Psoas muscle (tissue), 8 donors: Measurements from ENCODE around the gene SYNE2. TPM values are rescaled to one million over a fixed set of nuclear protein-coding genes. Genes with fewer than 3 reads are reported as not detected.
"Not testable (repeated sequence)": the region's sequence is repeated elsewhere in the genome, so short reads cannot be mapped to it uniquely, and the experiment has no call there.

Experiments used
- ATAC-seq, 4 donors: fragments of 200-7000 bp; cut with Tn5 transposase; one replicate each; pipeline ENCODE4 v1.9.1; 2020; ENCODE audit warnings: moderate library complexity in 3 of 4, mild to moderate bottlenecking in 2 of 4
- DNase-seq, 2 donors: peaks; one replicate each; pipeline ENCODE4 v3.0.0-alpha.2; 2020
- H3K27ac ChIP-seq: fragments of 200-600 bp; one replicate; pipeline ENCODE4 v1.8.0; 2022
- H3K27me3 ChIP-seq, 3 donors: fragments of 200-600 bp in 1 of 3; one replicate each; pipeline versions ENCODE4 v1.6.1 to v1.8.0; 2013 to 2022; ENCODE audit warnings: low read length in 2 of 3, mild to moderate bottlenecking in 2 of 3, moderate library complexity in 1 of 3; ENCODE audit not compliant: insufficient read depth in 3 of 3
- H3K36me3 ChIP-seq, 2 donors: fragments of 200-600 bp in 1 of 2; one replicate each; pipeline versions ENCODE4 v1.6.1 to v1.8.0; 2013 to 2022; ENCODE audit warnings: low read depth in 1 of 2, mild to moderate bottlenecking in 1 of 2, moderate library complexity in 1 of 2; ENCODE audit not compliant: insufficient read depth in 1 of 2
- H3K4me1 ChIP-seq: fragments of 200-600 bp; one replicate; pipeline ENCODE4 v1.8.0; 2022
- H3K4me3 ChIP-seq: fragments of 200-600 bp; one replicate; pipeline ENCODE4 v1.8.0; 2022; ENCODE audit warnings: mild to moderate bottlenecking
- H3K9me3 ChIP-seq: fragments of 200-600 bp; one replicate; pipeline ENCODE4 v1.8.0; 2022
- WGBS, 3 donors: extraction: QIAGEN DNeasy Blood & Tissue Kit; methylation state at CpG; one replicate each; pipeline versions ENCODE4 v1.1.6 to v1.1.7; 2013; 5-methylcytosine and 5-hydroxymethylcytosine counted together
- intact Hi-C, 2 donors: fragments of 100-400 bp; cut with DNase I; formaldehyde crosslinking; loops; one replicate each; pipeline versions ENCODE4 v1.11.0 to v1.14.2; 2022
- polyA plus RNA-seq, 3 donors: library from polyadenylated mRNA; stranded (reverse); fragments of 200-250 nt; gene quantifications; one replicate each; pipeline ENCODE4 v1.2.3, GENCODE V29; 2013
- total RNA-seq, 4 donors: library from RNA; stranded (reverse); fragmentation: NEBNext Ultra II Directional in 2 of 4; extraction: Animal tissue kit (Norgen Biotek cat#: 25700) in 2 of 4; gene quantifications; one replicate each; pipeline versions ENCODE4 v1.2.1 to v1.2.4, GENCODE V29; 2021 to 2023
- TF ChIP-seq, protein P1 (sequence below): fragments of 200-600 bp; IDR thresholded peaks from one replicate; pipeline ENCODE4 v1.8.0; 2022; ENCODE audit warnings: antibody characterized with exemption
- donor health status: healthy with polysubstance abuse.
- donor health status: DM: no; HTN: no; CAD: no; lungs with moderate emphysema.
- donor health status: Bipolar disorder and iron deficiency.
- donor health status: healthy.
- donor health status: DM: yes; HTN: yes; CAD: no.
- donor health status: DM: no; HTN: no; CAD: no.
- donor health status: DM: no; HTN: no; CAD: no.
- donor health status: DM: yes; HTN: yes; CAD: no.

Gene SYNE2
- total and polyA plus RNA-seq, 7 donors: 23.0 to 239 (median 150) TPM

- no peak overlapping the region for H3K27ac ChIP-seq
- no peak overlapping the region for H3K4me3 ChIP-seq
- H3K9me3 ChIP-seq: no peaks in the 10 kb centered on the region
- intact Hi-C loops: loop anchor here (10.0 kb wide), 2 partner anchors 109 to 269 kb away; partner anchors contain the start of gene ESR2 (in 1 of the 2)
- peaks cover 3 to 100% of the 10 kb centered on the region in 2 donors for H3K36me3 ChIP-seq
- TF ChIP-seq, protein P1, sequence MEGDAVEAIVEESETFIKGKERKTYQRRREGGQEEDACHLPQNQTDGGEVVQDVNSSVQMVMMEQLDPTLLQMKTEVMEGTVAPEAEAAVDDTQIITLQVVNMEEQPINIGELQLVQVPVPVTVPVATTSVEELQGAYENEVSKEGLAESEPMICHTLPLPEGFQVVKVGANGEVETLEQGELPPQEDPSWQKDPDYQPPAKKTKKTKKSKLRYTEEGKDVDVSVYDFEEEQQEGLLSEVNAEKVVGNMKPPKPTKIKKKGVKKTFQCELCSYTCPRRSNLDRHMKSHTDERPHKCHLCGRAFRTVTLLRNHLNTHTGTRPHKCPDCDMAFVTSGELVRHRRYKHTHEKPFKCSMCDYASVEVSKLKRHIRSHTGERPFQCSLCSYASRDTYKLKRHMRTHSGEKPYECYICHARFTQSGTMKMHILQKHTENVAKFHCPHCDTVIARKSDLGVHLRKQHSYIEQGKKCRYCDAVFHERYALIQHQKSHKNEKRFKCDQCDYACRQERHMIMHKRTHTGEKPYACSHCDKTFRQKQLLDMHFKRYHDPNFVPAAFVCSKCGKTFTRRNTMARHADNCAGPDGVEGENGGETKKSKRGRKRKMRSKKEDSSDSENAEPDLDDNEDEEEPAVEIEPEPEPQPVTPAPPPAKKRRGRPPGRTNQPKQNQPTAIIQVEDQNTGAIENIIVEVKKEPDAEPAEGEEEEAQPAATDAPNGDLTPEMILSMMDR: no peak
- H3K27me3 ChIP-seq: no peaks in the 10 kb centered on the region
- no peak for ATAC-seq
- WGBS, 3 donors: 83 to 89% (median 87%) methylated on average over 3 of the region's 3 CpGs
- no peaks in the 10 kb centered on the region for H3K4me1 ChIP-seq
- DNase-seq: no peak
These were observed 172.7 kb downstream of the SYNE2 start for GRCh38 chr14:64025479-64025878.

- Histone ChIP-seq H3K36me3 (peaks cover 3 to 100% of the 10 kb centered on the region in 2 donors), H3K27me3 (no peaks in the 10 kb centered on the region), H3K9me3 (no peaks in the 10 kb centered on the region), H3K4me3 (no peak overlapping the region), H3K4me1 (no peaks in the 10 kb centered on the region), H3K27ac (no peak overlapping the region)
- WGBS, 3 donors: 91 to 98% (median 95%) methylated on average over 2 of the region's 2 CpGs
- ATAC-seq: no peak
- no peak for DNase-seq
- intact Hi-C loops: loop anchor here (10.0 kb wide), 2 partner anchors 108 to 268 kb away; partner anchors contain the start of gene ESR2 (in 1 of the 2)
- TF ChIP-seq, protein P1: no peak
These were observed 173.8 kb downstream of the SYNE2 start for GRCh38 chr14:64026600-64026999.

DNA sequence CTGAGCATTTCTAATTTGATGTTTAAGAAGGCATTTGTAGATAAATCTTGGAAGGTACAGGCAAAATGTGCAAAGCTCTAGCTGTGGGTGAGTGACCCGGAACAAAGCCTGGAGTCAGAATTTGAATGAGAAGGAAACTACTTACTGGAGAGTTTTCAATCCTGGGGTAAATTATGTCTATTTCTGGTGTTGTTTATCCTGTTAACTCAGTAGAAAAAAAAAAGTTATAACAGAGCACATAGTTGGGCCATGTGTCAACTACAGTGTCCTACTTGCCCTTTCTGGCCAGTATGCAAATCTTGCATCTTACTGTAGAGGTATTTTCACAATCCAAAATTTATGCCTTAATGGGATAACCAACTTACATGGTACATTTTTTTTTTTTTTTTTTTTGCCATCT is 182.3 kb downstream of the SYNE2 start:
- Histone ChIP-seq H3K4me3 (no peak overlapping the region), H3K4me1 (no peaks in the 10 kb centered on the region), H3K36me3 (peaks cover 0 to 37% of the 10 kb centered on the region in 2 donors), H3K9me3 (no peaks in the 10 kb centered on the region), H3K27me3 (no peaks in the 10 kb centered on the region), H3K27ac (no peak overlapping the region)
- no peak for ATAC-seq
- intact Hi-C loops: no loop called here
- no peak for DNase-seq
- 88 to 99% (median 93%) methylated on average over 1 of the region's 1 CpG for WGBS, 3 donors
- TF ChIP-seq, protein P1: no peak

DNA sequence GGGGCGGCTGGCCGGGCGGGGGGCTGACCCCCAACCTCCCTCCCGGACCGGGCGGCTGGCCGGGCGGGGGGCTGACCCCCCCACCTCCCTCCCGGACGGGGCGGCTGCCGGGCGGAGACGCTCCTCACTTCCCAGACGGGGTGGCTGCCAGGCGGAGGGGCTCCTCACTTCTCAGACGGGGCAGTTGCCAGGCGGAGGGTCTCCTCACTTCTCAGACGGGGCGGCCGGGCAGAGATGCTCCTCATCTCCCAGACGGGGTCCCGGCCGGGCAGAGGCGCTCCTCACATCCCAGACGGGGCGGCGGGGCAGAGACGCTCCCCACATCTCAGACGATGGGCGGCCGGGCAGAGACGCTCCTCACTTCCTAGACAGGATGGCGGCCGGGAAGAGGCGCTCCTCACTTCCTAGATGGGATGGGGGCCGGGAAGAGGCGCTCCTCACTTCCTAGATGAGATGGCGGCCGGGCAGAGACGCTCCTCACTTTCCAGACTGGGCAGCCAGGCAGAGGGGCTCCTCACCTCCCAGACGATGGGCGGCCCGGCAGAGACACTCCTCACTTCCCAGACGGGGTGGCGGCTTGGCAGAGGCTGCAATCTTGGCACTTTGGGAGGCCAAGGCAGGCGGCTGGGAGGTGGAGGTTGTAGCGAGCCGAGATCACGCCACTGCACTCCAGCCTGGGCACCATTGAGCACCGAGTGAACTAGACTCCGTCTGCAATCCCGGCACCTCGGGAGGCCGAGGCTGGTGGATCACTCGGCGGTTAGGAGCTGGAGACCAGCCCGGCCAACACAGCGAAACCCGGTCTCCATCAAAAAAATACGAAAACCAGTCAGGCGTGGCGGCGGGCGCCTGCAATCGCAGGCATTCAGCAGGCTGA is 185.3 kb downstream of the SYNE2 start:
- DNase-seq, H3K27me3 ChIP-seq: not testable (repeated sequence)
- WGBS, 3 donors: 97 to 98% (median 97%) methylated on average over 44 to 61 of the region's 66 CpGs

DNA sequence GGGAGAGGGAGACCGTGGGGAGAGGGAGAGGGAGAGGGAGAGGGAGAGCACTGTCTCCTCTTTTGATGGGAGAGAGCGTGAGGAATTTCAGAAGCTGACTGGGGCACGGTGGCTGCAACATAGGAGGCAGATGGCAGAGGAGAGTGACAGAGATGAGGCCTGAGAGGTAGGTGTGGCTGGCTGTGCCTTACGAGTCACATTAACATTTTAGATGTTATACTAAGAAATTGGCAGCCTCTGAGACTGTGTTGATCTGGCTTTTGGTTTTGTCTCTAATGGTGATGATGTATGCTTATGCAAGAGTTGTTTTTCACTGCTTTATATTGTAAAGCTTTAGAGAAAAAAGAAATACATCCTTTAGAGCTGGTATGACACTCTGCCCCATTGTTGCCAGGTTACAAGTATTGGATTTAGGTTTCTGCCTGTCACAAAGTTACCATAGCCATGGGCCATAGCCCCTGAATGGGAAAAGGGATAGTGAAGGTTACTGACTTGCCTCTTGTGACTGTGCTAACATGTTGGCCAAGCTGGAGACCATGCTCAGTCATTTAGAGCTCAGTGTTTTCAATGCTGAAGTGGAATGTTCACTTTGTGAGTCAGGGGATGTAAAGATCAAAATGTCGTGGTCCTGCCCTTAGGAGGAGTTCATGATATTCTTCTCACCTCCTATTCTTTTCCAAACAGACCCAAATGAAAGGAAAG is 186.2 kb downstream of the SYNE2 start:
- no peaks in the 10 kb centered on the region for H3K4me1 ChIP-seq
- DNase-seq: no peak
- no peaks in the 10 kb centered on the region for H3K27me3 ChIP-seq
- no peak for ATAC-seq
- peaks cover 0 to 4% of the 10 kb centered on the region in 2 donors for H3K36me3 ChIP-seq
- 94 to 97% (median 96%) methylated on average over 4 of the region's 5 CpGs for WGBS, 3 donors
- TF ChIP-seq, protein P1: no peak
- intact Hi-C loops: no loop called here
- H3K27ac ChIP-seq: no peak overlapping the region
- no peak overlapping the region for H3K4me3 ChIP-seq
- H3K9me3 ChIP-seq: no peaks in the 10 kb centered on the region

More for the DNA sequence above, 185.3 kb downstream of the SYNE2 start:
- peaks cover 0 to 12% of the 10 kb centered on the region in 2 donors for H3K36me3 ChIP-seq
- H3K9me3 ChIP-seq, H3K27ac ChIP-seq, ATAC-seq, H3K4me3 ChIP-seq, H3K4me1 ChIP-seq, intact Hi-C loops: not testable (repeated sequence)
